Ovary (tissue), 3 donors: ENCODE data around the gene GREB1L.

Source experiments
- CTCF ChIP-seq, 3 donors: fragments of 450-650 bp in 2 of 3; fragments of 200-600 bp in 1 of 3; IDR thresholded peaks; one replicate each; pipeline versions ENCODE4 v1.5.1 to v1.8.0; 2016 to 2022; ENCODE audit warnings: antibody characterized with exemption in 3 of 3, mild to moderate bottlenecking in 1 of 3
- POLR2A ChIP-seq: fragments of 450-650 bp; IDR thresholded peaks from one replicate; pipeline ENCODE4 v1.6.1; 2017; ENCODE audit warnings: antibody characterized with exemption, mild to moderate bottlenecking, moderate library complexity
- donor health status: DM: no; HTN: no; CAD: no.

- TF ChIP-seq CTCF (IDR thresholded peaks at IDR 0.05) (no peak), POLR2A (no peak)
Observed at GRCh38 chr18:21406116-21406515, 164.1 kb downstream of the GREB1L start.
